Midbrain (tissue), 1 donor: ENCODE data around the gene PLCG2.
"Not testable (repeated sequence)": the region's sequence is repeated elsewhere in the genome, so short reads cannot be mapped to it uniquely, and the experiment has no call there.

Source experiments
- DNase-seq: peaks from one replicate; lab custom pipeline; 2025; lab: John Stamatoyannopoulos, UW

PLCG2 gene

DNA sequence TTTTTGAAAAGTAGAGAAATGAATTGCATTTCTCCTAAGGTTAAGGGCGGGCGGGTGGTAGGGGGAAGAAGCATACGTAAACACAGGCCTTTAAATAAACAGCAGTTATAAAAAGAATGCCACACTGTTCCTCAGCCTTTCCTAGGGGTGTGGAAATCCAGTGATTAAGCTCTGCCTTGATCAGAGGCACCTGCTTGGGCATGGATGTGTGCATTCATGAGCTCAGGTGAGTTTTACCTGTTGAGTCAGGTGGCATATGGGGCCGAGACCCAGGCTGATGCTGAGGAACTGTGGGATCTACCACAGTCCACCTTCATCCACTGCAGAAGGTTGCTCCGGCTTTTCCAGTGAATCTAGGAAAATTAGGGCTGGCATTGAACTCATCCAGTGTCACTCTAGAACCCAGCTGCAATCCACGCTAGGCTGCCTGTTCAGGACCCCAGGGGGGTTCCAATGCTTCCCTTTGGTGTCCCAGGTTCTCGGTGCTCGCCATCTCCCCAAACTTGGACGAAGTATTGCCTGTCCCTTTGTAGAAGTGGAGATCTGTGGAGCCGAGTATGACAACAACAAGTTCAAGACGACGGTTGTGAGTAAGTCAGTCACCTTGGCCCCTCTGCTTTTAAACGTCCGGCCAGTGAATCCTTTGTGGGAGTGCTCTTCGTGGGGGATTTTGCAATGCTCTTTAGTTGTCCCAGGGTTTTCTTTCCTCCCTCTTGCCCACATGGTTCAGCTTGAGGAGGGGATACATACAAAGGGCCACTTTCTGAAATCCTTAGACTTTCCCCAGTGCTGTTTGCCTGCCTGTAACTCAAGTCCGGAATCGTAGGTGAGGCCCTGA is 159.5 kb downstream of the PLCG2 start:
- no peak for DNase-seq

DNA sequence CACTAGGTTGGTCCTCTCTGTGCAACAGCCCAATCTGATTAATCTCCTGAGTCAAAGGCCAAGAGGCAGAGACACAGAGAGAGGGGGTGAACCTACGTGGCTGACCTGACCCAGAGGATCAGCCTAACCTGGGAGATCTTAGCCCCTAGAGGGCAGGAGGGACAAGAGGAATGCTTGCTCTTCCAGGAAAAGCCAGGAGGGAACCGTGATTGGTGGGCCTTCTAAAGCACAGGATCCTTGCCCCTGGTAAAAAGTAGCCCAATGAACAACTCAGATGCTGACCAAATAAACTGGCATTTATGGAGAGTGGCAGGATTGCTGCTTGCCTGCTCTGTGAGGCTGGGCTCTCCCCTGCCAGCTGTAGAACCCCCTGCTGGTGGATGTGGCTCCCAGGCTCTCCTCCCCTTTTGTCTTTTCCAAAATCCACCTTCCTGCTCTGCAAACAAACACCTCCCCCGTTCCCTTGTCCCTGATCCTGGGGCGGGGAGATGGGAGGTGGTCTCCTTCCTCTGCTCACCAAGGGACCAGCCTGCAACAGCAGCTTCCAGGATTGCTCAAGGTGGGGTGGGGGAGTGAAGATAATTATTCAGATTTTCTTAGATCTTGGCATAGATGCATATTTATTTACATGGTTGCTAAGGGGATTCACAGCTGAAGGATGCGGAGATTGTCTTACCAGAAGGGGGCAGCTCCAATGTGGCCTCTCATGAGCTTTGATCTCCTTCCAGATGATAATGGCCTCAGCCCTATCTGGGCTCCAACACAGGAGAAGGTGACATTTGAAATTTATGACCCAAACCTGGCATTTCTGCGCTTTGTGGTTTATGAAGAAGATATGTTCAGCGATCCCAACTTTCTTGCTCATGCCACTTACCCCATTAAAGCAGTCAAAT is 160.3 kb downstream of the PLCG2 start:
- no peak for DNase-seq

DNA sequence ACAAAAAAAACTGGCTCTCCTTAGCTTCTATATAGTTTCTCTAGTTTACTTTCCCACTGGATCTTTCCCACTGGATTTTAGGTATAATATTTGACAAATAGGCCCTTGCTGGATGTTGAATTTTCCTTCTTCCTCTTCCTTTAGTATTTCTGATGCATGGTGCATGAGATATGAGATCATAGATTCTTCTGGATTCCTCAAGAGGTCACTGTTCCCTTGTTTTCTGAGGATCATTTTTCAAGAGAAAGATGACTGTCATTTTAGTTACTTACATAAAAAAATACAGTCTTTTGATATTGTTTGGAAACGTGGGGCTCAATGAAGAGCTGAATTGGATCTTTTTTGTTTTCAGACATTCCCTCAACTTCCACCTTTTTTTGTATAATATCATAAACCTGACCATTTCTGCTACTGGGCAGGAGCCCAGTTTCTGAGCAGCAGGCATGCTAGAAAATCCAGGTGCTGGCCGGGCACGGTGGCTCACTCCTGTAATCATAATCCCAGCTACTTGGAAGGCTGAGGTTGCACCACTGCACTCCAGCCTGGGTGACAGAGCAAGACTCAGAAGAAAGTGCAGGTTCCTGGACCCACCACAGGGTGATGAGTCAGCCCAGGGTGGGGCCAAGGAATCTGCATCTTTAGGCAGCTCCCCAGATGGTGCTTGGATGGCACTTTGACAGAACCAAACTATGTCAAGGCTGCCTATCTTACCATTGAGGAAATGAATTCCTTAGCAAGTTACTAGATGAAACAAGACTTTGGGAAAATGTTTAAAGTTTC is 161.9 kb downstream of the PLCG2 start:
- DNase-seq, result peak; percentile 15

DNA sequence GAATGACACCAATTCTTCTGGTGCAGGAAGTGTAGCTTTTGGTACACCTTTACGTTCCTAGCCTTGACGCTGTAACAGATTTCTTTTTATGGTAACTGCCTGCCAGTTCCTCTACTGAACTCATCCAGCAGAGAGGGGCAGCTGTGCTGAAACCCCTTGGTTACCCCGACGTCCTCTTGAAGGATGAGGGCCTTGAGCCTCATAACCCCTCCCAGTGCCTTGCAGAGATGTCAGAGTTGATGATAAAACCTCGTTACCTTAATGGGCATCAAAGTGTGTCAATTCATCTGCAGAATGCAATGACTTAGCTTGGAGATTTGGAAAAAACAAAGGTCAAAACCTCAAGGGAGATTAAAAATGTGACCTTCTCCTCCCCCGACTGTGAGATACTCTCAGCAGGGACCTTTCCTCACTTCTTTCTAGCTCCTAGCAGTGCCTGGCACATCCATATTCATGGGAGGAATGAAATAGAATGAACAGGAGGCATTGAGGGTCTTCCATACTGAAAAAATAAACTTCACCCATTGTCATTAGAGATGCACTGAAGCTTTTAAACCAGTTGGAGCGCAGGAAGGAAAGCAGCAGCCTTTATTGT is 163.0 kb downstream of the PLCG2 start:
- no peak for DNase-seq

DNA sequence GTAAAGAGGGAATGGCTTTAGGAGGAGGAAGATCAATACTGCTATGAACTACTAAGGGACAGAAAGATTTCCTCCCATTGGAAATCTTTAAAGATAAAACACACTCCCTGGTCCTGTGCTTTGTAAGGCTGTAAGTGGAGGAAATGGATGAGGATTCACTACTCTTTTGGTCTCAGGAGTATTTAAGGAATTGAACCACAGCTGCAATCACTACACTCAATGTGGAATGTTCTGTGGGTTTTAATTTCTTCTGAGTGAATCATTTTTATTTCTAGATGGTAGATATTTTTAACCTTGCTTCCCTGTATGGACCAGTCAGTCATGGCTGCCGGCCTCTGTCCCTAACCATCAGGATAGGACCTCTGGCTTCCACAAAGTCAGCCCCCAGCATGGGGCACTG is 166.6 kb downstream of the PLCG2 start:
- DNase-seq, result no peak

DNA sequence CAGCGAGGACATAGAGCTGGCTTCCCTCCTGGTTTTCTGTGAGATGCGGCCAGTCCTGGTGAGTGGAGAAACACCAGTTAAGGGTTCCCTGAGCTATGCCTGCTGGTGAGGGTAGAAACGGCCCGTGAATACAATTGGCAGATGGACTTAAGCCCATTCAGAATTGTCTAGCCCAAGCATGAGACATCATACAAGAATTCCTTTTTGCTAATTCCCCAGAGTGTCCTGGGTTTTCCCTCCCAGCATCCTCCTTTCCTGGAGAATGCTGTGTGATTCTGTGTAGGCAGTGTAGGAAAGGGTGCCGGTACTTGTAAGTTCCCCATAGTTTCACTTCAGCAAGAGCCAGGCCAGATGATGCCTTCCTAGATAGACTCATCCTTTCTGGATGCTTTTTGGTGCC is 167.1 kb downstream of the PLCG2 start:
- DNase-seq, result no peak

DNA sequence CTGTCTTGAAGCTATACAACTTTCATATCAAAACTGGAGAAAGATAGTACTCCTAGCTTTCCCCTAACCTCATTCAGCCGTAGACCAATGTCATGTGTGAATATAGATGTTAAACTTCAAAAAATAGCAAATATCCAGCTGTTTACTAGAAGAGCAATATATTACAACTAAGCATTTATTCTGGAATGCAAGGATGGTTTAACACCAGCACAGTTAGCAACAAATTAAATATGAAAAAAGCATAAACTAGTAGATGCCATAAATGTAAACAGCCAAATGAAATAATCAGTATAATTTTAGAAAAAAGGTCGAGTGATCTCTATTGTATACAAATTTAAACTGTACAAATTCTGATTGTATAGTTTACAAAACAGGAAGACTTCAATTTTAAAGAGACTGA is 172.5 kb downstream of the PLCG2 start:
- DNase-seq, result no peak

DNA sequence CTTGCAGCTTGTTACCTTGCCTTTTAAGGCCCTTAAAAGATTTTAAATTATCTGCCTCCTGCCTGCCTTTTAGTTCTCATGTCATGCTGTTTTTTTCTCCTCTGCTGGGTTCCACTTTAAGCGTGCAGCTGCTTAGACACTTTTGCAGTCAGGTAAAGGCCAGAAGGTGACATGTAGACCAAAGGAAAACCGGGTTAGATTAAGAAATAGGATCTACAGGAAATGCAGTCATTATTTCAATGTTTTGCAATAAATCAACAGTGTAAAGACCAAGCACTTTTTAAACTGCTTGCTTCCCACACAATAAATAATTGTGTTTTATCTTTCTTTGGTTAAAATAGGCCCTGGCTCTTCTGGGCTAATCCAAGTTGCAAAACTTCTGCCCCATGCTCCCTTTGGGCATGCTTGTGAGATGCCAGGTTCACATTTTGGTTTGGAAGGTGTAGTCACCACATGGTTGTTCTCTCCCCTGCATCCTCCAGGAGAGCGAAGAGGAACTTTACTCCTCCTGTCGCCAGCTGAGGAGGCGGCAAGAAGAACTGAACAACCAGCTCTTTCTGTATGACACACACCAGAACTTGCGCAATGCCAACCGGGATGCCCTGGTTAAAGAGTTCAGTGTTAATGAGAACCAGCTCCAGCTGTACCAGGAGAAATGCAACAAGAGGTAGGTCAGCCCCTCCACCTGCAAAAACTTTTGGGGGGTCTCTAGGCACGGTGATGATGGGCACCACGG is 177.3 kb downstream of the PLCG2 start:
- DNase-seq, result no peak

DNA sequence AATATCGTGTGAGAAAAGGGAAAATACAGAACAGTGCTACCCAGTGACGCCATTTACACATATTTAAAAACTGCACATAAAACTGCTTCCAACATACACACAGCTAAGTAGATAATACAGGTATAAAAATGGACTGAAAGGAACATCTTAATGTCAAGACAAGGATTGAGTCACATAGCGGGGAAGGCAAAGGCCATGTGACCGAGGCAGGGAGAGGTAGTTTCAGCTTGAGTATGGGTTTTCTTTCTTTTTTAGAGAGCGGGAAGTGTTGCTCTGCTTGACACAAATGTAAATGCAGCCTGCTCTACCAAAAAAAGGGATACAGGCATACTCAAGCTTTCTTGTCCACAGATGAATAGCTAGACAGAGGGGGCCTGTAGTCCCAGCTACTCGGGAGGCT is 185.7 kb downstream of the PLCG2 start:
- DNase-seq, result no peak

DNA sequence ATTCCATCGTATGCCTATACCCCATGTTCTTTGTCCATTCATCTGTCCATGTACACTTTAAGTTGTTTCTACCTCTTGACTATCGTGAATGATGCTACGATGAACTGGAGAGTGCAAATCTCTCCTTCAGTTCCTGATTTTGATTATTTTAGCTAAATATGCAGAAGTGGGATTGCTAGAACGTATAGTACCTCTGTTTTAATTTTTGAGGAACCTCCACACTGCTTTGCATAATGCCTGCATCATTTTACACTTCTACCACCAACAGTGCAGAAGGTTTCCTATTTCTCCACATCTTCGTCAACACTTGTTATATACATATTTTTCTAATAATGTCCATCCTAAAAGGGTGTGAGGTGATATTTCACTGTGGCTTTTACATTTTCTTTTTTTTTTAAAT is 188.3 kb downstream of the PLCG2 start:
- DNase-seq, result no peak

DNA sequence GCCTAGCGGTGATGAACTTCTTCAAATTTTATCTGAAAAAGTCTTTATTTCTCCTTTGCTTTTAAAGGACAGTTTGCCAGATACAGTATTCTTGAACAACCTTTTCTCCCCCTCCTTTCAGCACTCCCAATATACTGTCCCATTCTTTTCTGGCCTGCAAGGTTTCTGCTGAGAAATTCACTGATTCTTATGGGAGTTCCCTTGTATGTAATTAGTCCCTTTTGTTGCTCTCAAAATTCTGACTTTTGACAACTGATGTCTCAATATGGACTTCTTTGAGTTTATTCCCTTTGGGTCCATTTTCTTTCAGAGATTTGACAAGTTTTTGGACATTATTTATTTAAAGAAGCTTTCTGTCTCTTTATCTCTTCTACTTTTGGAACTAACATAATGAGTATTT is 192.8 kb downstream of the PLCG2 start:
- DNase-seq, result no peak

DNA sequence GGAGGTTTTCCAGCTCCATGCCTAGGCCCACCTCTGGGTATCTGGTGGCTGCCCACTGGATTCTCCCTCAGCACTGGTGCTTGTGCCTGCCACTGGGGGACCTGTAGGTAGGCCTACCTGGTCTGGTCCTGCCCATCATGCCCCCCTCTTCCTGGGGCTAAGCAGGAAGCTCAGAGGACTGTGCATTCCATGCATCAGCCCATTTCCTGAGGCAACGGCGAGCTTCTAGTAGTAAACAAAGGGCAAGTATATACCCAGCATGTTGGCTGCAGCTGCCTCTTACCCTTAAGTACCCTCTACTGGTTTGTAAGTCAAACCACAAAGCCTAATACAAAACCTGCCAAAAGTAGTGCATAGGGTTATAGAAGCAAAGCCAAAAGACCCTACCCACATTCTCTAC is 194.6 kb downstream of the PLCG2 start:
- no peak for DNase-seq

DNA sequence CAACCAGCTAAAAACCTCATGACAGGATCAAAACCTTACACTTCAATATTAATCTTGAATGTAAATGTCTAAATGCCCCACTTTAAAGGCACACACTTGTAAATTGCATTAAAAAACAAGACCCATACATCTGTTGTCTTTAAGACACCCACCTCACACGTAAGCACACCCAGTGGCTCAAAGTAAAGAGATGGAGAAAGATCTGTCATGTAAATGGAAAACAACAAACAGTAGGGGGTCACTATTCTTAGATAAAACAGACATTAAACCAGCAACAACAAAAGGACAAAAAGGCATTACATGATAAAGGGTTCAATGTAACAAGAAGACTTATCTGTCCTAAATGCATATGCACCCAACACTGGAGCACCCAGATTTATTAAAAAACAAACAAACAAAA is 196.5 kb downstream of the PLCG2 start:
- DNase-seq, result no peak

DNA sequence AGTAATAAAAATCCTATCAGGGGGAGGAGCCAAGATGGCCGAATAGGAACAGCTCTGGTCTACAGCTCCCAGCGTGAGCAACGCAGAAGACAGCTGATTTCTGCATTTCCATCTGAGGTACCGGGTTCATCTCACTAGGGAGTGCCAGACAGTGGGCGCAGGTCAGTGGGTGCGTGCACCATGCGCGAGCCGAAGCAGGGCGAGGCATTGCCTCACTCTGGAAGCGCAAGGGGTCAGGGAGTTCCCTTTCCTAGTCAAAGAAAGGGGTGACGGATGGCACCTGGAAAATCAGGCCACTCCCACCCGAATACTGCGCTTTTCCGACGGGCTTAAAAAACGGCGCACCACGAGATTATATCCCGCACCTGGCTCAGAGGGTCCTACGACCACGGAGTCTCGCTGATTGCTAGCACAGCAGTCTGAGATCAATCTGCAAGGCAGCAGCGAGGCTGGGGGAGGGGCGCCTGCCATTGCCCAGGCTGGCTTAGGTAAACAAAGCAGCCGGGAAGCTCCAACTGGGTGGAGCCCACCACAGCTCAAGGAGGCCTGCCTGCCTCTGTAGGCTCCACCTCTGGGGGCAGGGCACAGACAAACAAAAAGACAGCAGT is 198.3 kb downstream of the PLCG2 start:
- not testable (repeated sequence) for DNase-seq

DNA sequence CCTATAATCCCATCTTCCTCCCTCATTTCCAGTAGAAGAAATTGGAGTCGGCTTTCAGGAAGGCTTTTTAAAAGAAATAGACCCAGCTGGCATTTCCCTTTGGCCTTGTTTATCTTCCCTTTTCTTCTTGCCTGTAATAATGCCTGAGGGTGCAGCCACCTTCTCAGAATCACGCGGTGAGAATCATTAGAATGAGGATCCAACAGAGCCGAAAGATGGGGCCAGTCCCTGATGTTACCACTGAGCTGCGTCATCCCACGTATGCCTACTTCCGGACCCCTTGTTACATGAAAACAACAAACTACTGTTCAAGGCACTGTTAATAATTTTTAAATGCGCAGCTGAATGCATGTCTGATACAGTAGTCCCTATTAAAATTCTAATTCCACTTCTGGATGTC is 208.0 kb downstream of the PLCG2 start:
- DNase-seq, result no peak

DNA sequence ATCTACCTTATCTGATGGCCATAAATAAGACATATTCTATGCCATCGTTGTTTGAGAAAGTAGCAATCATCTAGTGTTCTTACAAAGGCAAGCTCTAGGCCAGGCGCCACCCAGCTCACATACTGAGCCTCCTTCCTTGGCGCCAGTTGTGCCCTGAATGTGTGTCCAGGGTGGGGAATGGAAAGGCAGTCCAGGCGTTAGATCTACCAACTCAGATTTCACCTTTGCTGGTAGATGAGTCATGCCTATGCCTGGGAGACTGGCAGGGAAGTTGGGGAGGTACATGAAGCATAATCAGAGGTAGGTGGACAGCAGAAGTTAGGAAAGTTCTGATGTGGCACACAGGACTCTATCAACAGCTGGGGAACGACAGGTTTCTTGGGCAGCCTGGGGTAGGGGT is 208.6 kb downstream of the PLCG2 start:
- no peak for DNase-seq

DNA sequence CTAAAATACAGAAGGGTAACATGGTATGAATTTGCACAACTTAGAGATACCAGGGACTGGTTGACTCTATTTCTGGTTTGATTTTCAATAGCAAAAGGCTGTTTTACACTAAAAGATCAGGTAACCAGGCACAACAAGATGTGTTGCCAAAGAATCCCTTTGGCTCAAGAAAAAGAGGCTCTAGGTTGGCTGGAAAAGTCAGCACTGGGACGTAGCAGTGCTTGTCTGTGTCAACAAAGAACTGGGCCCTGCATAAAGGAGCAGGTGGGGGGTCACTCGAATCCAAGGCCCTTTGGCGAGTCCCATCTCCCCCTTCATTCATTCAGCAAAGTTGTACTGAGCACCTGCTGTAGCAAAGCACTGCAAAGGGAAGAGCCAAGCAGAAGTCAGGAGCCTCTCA is 213.8 kb downstream of the PLCG2 start:
- DNase-seq, result no peak

DNA sequence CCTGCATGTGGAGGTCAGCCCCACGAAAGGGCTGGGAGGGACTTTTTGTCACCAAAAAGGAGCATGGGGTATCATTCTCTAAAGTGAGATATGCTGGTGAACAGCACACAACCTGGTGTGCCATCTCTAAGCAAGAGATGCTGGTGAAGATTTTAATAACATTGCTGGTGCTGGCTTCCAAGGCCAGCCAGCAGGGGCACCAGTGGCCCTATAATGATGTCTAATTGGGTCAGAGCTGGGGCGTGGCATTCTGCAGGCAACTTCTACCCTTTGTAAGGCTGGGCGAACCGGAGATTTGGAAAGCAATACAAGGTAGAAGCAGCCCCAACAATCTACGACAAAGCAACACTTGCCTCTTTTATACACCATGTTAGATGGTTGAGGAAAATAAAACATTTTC is 215.4 kb downstream of the PLCG2 start:
- DNase-seq, result no peak

DNA sequence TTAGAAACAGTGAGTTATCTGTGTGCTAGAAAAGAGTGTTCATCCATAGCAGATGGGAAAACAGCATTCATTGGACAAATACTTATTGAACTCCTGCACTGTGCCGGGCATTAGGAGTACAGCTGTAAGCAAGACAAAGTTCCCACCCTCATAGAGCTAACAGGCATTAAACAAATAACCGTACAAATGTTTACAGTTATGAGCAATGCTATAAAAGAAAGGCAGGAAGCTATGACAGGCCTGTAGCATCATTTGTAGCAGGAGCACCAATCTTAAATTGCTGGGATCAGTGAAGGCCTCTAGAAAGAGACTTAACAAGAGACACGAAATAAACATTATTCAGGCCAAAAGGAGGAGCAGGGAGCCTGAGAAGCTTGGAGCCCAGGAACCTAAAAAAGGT is 216.6 kb downstream of the PLCG2 start:
- no peak for DNase-seq

DNA sequence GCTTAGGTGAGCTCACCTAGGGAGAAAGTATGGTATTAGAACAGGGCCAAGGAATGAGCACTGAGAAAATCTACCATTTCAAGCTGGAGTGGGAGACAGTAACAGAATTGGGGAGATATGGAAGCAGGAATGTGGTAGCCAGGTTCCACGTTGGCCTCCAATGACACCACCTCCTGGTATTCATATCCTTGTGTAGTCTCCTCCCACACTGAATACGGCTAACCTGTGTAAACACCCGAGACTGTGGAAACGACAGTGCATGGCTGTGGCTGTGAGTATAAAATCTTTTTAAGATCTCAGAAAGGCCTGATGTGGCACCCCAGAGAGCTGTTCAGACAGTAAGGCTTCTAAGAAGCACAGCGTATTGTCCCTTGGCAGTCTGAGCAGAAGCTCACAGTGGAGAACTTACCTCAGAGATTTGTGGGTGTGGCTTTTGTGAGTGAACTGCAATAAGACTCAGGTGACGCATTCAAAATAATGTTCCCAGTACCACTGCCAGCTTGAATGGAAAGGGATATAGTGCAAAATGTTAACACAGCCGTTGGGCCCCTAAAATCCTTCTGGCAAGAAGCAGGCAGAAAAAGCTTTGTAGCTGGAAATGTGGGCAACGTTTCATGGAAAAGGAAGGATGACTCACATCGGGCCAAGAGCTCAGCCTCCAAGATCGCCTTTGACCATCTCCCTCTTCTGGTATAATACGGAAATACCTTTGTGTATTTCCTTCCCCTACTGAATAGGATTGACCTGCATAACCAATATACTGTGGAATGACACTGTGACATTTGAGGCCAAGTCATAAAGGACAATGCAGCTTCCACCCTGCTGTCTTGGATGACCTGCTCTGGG is 217.8 kb downstream of the PLCG2 start:
- no peak for DNase-seq
